Measurements from ENCODE around the gene GRIP1.

- TF ChIP-seq CTCF (conservative IDR thresholded peaks at IDR 0.05 in 1 of 2, IDR thresholded peaks at IDR 0.05 in 1 of 2; ENCODE audit: low read depth in 1 of 2, low read length in 2 of 2) (no peak), EZH2 (IDR thresholded peaks at IDR 0.05; ENCODE audit: low read length, missing control alignments) (no peak)
These were observed 182.3 kb downstream of the GRIP1 start for GRCh38 chr12:66496595-66496994.
